HG02610 (cell line): Measurements from ENCODE around the gene HDAC5.
"Not testable (repeated sequence)": the region's sequence is repeated elsewhere in the genome, so short reads cannot be mapped to it uniquely, and the experiment has no call there.

Source experiments
- ATAC-seq: cut with Tn5 transposase; IDR thresholded peaks from one replicate; pipeline ENCODE4 v1.9.1; 2021; ENCODE audit warnings: mild to moderate bottlenecking, moderate library complexity; ENCODE audit not compliant: unreplicated experiment

HDAC5 gene

DNA sequence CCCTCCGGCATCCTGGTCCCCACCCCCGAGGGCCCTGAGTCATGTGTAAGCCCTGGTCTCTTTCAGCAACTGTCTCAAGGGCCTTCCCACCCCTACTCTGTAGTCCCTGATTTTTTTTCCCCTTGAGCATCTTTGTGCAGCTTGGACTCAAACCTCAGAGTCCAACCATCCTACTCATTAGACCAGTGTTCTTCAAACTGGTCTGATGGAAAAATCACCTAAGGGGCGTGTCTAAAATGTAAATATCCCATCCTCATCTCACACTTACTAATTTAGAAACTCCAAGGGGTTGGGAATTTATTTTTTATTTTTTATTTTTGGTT is 52.3 kb downstream of the HDAC5 start:
- no peak for ATAC-seq

DNA sequence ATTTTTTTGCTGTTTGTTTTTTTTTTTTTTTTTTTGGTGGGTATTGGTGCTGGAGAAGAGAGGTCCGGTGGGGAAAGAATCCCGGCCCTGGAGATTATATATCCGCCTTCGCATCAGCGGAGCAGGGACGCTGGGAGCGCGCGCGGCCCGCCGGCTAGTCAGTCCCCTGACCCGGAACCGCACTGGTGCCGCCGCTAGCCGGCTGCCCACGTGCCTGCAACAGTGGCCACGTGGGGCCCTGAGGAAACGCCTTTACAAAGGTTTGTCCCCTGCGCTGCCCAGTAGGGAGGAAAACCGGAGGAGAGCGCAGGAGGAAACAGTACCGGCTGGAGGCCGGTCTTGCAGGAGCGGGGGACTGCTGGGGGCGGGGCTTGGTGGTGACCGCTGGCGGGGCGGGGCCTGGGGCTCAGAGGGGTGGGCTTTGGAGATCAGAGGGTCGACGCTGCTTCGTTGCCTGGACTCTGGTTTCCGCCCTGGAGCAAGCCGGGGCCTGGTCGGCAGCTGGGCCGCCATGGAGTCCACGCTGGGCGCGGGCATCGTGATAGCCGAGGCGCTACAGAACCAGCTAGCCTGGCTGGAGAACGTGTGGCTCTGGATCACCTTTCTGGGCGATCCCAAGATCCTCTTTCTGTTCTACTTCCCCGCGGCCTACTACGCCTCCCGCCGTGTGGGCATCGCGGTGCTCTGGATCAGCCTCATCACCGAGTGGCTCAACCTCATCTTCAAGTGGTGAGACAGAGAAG is 52.8 kb downstream of the HDAC5 start, which contains the start of gene G6PC3:
G6PC3 (plus strand) TSS at position 281 of the 743 bp plus-strand sequence; CDS start at position 512, 231 bp downstream.
- ATAC-seq = peak; percentile 63

DNA sequence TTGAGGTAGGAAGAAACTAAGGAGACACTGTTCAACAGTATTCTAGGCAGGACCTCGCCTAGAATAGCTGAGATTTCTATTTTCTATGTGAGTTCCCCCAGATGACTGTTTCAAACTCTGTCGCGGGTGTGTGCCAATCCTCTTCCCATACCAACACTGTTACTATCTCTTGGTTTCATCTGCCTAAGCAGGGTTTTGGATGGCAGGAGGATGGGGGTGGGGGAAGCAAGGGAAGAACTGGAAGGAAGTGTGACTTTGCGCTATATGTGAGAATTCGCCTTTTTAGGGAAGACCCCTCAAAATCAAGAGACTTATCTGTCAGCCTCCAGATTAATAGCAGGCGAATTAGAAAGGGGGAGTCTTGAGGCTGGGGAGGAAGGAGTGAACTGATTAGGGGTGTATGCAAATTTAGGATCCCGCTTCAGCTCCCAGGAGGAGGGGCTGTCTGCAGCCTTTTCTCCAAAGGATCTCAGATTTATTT is 53.4 kb downstream of the HDAC5 start:
- ATAC-seq = no peak

DNA sequence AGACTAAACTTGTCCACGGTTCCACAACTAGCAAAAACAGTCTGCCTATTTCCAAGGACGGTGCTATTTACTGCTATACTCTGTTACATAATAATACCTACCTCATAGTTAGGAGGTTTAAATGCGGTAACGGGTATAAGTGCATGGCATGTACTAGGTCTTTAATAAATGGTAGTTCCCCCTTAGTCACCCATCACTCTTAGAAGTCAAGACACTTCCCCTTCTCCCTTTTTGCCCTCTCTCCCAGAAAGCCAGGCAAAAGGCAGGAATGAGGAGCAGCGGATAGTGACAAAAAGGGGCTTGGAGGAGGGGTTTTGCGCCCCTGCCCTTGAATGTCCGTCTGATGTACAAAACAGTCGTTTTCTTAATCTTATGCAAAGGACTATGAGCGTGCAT is 55.9 kb downstream of the HDAC5 start:
- no peak for ATAC-seq

DNA sequence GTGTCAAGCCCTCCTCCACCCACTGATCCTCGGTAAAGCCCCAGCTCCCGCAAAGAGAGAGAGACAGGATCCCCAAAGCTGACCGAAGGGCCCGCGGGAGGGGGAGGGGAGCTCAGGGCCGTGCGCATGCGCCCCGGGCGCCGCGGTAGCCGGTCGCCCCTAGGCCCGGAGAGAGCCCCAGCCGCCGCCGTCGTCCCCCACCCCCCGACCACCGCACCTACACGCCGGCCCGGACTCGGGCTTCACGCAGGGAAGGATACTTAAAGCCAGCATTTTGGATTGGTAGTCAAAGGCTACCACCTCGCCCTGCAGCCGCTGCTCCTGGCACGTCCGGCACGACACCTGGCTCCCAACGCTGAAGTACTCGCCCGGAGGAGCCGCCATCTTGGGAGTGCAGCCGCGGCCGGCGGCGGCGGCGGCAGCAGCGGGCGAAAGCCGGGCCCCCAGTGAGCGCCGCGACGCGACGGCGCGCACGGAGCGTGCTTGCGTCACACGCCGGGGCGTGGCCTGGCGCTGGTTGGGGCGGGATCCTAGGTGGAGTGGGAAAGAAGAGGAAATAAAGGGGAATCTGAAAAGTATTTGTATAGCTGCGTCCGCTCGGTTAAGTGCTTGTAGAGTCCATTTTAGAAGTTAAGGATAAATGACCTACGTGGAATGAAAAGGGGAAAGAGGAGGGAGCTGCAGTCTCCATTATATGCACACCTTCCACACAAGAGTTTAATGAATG is 57.1 kb downstream of the HDAC5 start, which contains the start of gene LSM12:
LSM12 (minus strand) TSS at position 468 of the 727 bp plus-strand sequence; CDS start at position 384, 84 bp downstream.
- peak; percentile 64 for ATAC-seq

DNA sequence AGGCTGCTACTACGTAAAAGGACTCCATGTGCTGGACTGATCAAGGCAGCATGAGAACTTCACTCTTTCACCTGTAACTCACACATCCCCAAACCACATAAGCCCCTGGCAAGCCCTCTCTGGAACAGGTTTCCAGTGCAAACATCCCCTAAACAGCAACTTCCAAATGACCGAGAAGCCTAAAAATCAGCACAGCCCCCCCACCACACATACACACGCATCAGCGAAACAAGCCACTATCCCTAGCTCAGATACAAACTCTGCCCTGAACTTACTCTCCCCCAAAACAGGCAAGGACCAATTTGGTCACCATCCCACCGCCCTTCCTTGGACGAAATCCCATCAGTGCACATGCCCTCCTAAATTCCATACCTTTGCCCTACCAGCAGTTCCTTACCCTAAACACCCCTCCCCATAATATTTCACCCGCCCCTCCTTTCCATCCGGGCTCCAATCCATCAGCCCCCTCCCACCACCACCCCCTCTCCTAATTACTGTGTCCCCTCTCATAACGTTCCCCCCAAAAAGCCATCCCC is 57.7 kb downstream of the HDAC5 start:
- ATAC-seq = no peak

DNA sequence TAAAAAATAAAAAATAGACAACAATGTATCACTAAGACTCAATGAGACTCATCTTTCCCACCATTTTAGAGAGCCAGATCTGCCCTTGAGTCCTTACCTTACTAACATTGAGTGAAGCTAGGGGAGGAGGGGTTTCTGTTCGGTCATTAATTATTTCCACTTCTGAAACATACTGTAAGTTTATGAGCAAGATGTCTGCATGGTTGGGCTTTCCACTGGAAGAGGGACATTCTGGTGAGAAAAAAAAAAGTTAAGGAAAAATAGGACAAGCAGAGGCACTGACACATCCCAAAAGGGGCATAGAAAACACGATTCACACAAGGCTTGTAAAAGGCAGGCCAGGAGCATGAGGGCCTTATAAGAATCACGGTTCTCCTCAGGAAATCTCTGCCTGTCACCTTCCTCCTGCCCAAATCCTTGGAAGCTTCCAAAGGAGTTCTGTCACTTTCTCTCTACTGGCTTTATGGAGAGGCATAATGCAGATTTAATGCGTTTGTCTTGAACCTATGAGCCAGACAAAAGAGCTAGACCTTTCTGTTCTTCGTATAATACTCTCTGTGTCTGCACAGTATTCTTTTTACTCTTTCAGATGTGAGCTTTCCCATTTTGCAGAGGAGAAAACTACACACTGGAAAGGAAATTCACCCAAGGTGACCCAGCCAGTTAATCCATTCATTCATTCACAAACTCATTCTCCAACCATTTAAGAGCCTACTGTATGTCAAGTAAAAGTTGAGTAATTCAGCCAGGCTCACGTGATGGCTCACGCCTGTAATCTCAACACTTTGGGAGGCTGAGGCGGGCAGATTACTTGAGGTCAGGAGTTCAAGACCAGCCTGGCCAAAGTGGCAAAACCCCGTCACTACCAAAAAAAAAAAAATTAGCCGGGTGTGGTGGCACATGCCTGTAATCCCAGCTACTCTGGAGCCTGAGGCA is 59.5 kb downstream of the HDAC5 start:
- no peak for ATAC-seq

DNA sequence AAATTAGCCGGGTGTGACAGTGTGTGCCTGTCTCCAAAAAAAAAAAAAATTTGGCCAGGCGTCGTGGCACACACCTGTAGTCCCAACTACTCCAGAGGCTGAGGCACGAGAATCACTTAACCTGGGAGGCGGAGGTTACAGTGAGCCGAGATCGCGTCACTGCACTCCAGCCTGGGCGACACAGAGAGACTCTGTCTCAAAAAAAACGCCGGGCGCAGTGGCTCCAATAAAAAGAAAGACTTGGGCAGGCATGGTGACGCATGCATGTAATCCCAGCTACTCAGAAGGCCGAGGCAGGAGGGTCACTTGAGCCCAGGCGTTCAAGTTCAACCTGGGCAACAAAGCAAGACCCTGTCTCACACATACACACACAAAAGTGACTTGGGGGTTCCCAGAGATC is 60.6 kb downstream of the HDAC5 start:
- no peak for ATAC-seq

DNA sequence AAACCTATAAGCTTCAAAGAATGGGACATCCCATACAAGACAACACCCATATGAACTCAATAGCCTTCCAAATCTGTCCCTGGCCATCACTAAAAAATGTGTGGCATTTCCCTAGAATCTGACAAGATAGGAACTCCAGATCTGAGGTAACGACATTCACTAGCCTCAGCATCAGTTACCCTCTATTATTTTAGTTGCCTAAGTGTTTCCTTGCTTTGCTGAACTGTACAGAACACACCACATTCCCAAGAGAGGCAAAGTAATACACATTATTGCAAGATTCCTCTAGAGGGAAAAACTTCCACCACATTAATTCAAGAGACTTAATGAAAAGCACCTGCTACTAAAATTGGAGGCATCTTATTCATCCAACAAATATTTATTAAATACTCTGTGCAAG is 62.0 kb downstream of the HDAC5 start:
- no peak for ATAC-seq

DNA sequence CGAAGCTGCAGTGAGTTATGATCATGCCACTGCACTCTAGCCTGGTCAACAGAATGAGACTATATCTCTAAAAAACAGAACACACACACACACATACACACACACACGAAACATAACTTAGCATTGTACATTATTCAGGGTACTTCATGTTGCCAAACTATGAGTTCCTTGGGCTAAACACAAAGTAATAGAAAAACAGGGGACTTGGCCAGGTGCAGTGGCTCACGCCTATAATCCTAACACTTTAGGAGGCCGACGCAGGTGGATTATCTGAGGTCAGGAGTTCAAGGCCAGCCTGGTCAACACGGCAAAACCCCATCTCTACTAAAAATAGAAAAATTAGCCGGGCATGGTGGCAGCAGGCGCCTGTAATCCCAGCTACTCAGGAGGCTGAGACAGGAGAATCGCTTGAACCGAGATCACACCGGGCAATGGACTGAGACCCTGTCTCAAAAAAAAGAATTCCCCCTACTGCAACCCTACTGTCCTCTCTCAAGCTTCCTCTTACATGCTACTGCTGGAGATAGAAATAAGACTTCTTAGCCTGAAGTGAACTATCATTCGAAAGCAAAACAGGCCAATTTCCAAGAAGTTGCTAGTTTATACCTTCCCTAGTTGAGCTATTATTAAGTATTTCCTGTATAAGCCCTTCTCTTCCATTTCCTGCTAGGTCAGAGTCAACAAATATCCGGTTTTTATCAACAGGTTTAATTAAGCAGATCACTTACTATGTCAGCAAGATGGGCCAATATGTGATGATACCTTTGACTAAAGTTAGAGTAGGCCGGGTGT is 64.1 kb downstream of the HDAC5 start:
- no peak for ATAC-seq

DNA sequence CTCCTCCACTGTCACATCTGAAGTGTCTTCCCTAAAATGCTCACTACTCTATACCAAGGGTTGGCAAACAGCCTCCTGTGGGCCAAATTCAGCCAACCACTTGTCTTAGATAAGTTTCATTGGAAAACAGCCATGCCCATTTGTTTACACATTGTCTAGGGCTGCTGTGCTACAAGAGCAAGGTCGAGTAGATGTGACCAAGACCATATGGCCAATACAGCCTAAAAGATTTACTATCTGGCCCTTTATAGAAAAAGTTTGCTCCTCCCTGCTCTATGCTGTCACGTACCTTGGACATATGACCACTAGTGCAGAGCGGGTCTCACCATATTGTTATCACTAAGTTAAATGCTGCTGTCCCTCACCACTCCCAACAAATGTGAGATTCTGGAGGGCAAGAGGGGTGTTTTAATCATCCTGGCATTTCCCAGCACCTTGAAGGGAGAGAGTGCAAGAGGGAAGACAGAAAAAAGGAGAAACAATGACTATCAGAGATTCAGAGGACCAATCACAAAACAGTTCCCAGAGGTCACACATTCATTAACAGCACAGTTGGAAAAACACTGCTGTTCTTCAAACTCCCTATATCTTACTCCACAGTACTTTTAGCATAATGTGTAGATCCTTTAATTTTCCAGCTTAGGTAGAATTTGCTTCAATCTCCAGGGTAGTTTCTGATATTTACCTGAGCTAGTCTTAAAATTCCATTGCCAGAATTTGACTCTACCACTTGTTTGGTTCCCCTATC is 70.1 kb downstream of the HDAC5 start:
- no peak for ATAC-seq

DNA sequence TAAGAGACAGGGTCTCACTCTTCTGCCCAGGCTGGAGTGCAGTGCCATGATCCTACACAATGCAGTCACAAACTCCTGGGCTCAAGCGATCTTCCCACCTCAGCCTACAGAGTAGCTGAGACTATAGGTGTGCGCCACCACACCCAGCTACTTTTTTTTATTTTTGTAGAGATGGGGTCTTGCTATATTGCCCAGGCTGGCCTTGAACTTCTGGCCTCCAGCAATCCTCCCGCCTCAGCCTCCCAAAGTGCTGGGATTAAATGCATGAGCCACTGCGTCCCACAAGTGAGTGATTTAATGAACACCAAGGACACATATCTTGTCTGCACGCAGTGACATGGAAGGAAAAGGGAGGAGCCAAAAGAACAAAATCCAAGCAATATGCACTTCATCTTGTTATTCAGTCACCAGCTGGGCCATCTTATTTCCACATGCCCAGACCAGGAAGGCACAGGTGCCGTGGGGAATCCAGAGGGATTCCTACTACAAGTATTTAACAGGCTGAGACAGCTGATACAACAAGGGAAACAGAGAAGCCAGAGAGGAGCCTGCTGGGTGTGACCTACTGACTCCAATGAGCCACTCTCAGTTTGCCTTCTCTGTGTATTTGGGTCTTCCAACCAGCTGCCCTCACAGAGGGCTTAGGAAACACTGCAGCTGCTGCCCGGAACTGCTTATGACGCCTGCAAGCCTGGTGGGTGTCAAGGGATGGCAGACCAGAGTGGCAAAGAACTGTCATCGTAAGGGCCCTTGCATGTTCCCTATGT is 74.0 kb downstream of the HDAC5 start:
- ATAC-seq = no peak

DNA sequence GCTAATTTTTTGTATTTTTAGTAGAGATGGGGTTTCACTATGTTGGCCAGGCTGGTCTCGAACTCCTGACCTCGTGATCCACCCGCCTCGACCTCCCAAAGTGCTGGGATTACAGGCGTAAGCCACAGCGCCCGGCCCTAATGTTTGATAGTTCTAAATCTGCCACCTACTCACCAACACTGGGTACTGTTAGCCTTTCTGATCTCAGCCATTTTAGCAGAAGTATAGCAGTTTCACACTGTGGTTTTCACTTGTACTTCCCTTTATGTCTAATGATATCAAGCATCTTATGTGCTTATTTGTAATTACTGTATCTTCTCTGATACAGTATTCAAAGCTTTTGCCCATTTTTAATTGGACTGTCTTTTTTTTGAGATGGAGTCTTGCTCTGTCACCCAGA is 76.5 kb downstream of the HDAC5 start:
- not testable (repeated sequence) for ATAC-seq

DNA sequence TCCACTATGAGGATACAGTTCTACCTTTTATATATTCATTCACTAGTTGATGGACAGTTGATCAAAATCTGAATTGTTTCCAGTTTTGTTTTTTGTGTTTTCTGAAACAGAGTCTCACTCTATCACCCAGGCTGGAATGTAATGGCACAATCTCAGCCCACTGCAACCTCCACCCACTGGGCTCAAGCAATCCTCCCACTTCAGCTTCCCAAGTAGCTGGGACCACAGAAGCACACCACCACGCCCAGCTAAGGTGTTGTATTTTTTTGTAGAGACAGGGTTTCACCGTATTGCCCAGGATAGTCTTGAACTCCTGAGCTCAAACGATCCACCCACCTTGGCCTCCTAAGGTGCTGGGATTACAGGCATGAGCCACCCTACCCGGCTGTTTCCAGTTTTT is 78.0 kb downstream of the HDAC5 start:
- no peak for ATAC-seq

DNA sequence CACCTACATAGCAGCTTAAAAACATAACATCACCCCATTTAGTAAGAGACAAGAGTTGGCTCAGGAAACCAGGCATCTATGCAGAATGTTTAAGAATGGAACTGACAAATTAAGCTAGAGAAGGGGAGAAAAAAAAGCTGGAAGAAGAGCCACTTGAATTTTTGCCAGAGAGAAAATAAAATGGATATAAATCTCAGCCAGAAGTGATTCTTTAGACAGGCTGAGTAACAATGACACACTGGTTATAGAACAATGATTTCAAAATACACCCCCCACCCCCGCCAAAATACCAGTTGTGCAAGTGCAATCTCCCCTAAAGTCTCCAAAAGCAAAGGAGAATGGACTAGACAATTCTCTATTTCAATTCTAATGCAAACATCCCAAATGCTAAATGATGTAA is 79.4 kb downstream of the HDAC5 start:
- no peak for ATAC-seq

DNA sequence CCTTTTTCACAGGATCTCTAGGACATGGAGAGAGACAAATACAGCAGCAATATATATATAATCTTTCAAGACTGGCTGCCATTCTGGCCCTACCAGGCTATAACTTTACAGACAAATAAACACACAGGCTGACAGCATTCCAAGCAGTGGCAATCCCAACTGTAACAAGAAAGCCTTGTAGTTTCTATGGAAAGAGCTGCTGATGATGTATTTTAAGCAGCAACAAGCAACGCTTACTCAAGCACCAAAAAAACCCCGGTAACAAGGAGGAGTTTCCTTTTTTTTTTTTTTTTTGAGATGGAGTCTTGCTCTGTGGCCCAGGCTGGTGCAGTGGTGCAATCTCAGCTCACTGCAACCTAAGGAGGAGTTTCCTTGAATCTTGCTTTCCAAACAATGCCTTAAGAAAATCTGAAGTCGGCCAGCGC is 80.2 kb downstream of the HDAC5 start:
- ATAC-seq = no peak

DNA sequence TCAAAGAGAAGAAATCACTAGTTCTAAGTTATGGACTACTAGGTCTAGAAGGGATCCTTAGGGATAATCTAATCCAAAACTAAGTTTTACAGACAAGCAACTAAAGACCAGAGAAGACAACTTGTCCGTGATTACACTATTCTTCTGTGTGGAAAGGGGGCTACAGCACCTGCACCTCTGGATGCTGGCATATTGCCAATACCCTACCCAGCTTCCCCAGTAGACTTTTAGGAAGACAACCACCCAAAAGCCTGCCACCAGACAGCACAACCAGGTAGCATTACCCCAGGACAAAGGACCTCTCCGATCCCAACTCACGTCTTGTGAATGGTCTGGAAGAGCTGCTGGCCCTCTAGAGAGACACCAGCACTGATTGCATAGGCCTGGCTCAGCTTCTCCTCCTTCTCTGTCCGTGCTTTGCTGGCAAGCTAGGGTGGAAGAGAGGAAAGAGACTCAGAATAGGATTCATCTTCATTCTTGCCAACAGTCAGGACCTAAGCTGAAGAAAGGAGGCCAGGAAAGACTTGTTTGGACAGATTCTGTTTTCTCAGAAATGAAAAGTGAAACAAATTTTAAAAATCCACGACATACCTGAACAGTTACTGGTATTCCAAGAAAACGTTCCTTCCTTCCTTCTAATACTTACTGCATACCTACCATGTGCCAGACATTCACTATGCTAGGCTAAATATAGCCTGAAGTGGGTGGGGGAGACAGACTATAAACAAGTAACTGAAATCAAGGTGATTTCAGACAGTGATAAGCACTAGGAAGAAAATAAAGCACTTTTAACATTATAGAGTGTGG is 83.4 kb downstream of the HDAC5 start:
- ATAC-seq = no peak

DNA sequence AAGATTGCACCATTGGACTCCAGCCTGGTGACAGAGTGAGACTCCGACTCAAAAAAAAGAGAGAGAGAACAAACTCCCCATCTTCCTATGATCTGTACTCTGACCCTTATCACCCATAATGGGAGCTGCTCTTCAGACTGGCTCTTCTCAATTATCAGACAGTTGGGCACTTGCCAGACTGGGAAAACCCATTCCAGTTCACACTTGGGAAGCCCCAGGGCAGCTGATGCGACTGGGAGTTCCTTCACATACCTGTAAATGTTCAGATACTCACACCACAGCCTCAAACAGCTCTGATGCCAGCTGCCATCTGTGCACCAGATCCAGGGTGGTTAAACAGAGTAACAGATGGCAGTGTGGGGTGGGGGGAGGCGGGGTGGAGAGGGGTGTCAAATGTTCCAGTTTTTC is 84.8 kb downstream of the HDAC5 start:
- ATAC-seq = no peak
